ENCODE results near the gene ASCC1. TPM values are rescaled to one million over a fixed set of nuclear protein-coding genes. Genes with fewer than 3 reads are reported as not detected.

Gene ASCC1
- total RNA-seq, 4 donors from 2014 or later = 18.7 to 28.4 (median 24.7) TPM

DNA sequence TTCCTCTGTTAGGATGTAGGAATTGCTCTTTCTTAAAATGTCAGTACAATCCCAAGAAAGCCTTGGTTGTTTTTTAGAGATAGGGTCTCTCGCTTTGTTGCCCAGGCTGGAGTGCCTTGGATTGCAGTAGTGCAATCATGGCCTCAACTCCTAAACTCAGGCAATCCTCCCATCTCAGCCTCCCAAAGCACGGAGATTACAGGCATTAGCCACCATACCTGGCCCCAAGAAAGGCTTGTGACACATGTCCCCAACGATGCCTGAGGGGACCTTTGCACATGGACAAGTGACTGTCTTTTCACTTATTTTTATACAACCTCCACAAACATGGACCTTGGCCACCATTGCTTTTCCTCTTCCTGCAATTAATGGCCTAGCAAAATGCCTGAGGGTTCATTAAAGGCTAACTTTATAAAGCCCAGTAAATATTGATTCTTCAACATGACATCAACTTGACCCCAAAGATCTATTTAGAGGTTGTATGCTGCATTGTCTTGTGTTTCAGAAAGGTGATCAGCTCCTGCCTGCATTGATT, 117.7 kb downstream of the ASCC1 start:
- no peaks in the 10 kb centered on the region for H3K4me1 ChIP-seq
- H3K27me3 ChIP-seq = no peaks in the 10 kb centered on the region
- 80 to 83% methylated on average over 3 of the region's 3 CpGs for whole genome bisulfite sequencing, 2 donors
- no peak overlapping the region for H3K27ac ChIP-seq
- intact Hi-C loops (cut with DNase I) = no loop called here
- DNase-seq = no peak
- H3K9me3 ChIP-seq = no peaks in the 10 kb centered on the region
- peaks cover 0 to 81% (median 3%) of the 10 kb centered on the region in 3 donors for H3K36me3 ChIP-seq
- TF ChIP-seq, protein P1, sequence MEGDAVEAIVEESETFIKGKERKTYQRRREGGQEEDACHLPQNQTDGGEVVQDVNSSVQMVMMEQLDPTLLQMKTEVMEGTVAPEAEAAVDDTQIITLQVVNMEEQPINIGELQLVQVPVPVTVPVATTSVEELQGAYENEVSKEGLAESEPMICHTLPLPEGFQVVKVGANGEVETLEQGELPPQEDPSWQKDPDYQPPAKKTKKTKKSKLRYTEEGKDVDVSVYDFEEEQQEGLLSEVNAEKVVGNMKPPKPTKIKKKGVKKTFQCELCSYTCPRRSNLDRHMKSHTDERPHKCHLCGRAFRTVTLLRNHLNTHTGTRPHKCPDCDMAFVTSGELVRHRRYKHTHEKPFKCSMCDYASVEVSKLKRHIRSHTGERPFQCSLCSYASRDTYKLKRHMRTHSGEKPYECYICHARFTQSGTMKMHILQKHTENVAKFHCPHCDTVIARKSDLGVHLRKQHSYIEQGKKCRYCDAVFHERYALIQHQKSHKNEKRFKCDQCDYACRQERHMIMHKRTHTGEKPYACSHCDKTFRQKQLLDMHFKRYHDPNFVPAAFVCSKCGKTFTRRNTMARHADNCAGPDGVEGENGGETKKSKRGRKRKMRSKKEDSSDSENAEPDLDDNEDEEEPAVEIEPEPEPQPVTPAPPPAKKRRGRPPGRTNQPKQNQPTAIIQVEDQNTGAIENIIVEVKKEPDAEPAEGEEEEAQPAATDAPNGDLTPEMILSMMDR (IDR thresholded peaks at IDR 0.05) = no peak
- TF ChIP-seq POLR2A (IDR thresholded peaks at IDR 0.05) = no peak
- H3K4me3 ChIP-seq = no peak overlapping the region

DNA sequence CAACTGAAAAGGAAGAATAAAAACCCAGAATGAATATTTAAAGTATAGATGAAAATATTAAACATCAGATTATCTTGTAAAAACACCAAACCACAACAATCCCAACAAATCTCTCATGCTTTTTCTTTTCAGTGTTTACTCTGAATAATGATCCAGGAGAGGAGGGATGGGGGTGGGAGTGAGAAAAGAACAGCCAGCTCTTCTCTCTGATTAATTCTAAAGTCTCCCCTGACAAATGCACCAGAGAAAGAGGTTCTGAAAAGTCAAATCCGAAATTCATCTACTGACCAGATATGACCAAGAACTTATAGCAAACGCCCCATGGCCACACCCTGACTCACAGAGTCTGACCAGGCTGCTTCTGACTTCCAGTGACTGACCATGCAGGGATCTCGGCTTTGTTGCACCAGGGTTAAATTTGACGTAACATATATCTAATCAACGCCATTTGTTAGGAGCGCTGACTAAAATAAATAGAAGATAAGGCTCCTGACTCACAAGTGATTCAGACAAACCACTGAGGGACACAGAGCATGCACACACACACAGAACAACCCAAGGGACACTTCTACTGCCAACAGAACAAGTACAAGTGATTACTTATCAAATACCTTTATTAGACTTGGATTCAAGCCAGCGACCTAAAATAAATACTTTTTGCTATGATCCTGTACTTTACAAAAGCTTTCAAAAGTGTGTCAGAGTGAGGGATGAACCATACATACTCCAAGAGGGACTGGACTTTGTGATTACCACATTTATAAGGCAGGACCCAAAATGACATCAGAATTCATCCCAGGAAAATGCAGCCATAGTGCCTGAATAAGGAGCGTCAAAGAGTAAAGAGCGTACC, 118.4 kb downstream of the ASCC1 start:
- peaks cover 0 to 80% (median 3%) of the 10 kb centered on the region in 3 donors for H3K36me3 ChIP-seq
- no peaks in the 10 kb centered on the region for H3K9me3 ChIP-seq
- 77 to 85% methylated on average over 9 of the region's 9 CpGs for WGBS, 2 donors
- no peak overlapping the region for H3K27ac ChIP-seq
- no peak for DNase-seq
- intact Hi-C loops (cut with DNase I) = no loop called here
- no peaks in the 10 kb centered on the region for H3K27me3 ChIP-seq
- no peaks in the 10 kb centered on the region for H3K4me1 ChIP-seq
- H3K4me3 ChIP-seq = no peak overlapping the region
- TF ChIP-seq POLR2A (IDR thresholded peaks at IDR 0.05) = no peak
- TF ChIP-seq, protein P1 (IDR thresholded peaks at IDR 0.05) = no peak

DNA sequence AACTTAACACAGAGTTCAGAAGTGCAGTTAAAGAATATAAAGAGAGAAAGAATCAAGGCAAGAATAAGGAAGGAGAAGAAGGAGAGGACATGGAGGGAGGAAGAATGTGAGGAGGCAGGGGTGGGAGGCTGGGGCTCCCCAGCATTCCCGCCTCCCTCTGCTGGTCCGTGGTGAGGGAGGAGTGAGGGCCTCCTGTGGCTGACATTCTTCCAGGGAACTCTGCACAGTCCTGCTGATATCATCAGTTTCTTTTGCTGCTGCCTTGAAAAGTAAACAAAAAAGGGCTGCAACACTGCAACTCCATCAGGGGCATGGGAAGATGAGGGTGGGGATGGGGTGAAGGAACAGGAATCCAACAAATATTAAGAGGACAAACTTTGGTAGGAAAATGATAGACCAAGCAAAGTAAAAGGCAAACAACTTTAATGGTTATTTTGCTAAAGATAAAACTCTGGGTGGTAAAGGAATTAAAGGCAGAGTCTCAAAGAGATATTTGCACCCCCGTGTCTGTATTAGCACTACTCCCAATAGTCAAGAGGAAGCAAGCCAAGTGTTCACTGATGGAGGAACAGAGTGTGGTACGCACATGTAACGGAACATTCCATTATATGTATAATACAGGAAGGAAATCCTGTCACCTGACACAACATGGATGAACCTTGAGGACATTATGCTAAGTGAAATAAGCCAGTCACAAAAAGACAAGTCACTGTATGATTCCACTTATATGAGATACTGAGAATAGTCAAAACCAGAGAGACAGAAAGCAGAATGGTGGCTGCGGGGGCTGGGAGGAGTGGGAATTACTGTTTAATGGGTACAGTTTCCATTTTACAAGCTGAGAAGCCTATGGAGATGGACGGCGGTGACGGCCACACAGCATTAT, 119.7 kb downstream of the ASCC1 start:
- WGBS, 2 donors = 81 to 87% methylated on average over 9 of the region's 9 CpGs
- TF ChIP-seq POLR2A (IDR thresholded peaks at IDR 0.05) = no peak
- TF ChIP-seq, protein P1 (IDR thresholded peaks at IDR 0.05) = no peak
- intact Hi-C loops (cut with DNase I) = no loop called here
- Histone ChIP-seq H3K4me1 (no peaks in the 10 kb centered on the region), H3K36me3 (peaks cover 0 to 73% (median 3%) of the 10 kb centered on the region in 3 donors), H3K27ac (no peak overlapping the region), H3K27me3 (no peaks in the 10 kb centered on the region), H3K9me3 (no peaks in the 10 kb centered on the region), H3K4me3 (no peak overlapping the region)
- no peak for DNase-seq

DNA sequence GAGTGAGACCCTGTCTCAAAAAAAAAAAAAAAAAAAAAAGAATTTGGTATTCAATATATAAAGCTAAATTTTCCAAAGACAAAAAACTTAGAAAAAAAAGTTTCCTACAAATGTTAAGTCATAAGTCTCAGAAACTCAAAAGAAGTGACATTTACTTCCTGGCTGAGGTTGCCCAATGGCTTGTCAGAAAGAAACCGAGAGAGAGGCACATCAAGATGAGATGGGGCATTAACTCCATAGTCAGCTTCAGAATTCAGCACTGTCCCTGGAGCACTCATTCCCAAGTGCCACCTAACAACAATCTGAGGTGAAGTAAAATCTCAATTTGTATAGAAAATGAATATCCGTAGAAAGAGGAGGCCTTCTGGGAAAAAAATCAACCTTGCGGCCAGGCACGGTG, 120.9 kb downstream of the ASCC1 start:
- TF ChIP-seq POLR2A (IDR thresholded peaks at IDR 0.05) = no peak
- TF ChIP-seq, protein P1 (IDR thresholded peaks at IDR 0.05) = no peak
- Histone ChIP-seq H3K4me3 (no peak overlapping the region), H3K27ac (no peak overlapping the region), H3K9me3 (no peaks in the 10 kb centered on the region), H3K27me3 (no peaks in the 10 kb centered on the region), H3K4me1 (no peaks in the 10 kb centered on the region), H3K36me3 (peaks cover 0 to 61% (median 3%) of the 10 kb centered on the region in 3 donors)
- WGBS, 2 donors = 86 to 95% methylated on average over 4 of the region's 4 CpGs
- DNase-seq = no peak
- intact Hi-C loops (cut with DNase I) = no loop called here
